HG02870 (cell line): ENCODE measurements around the gene MCL1.

Experiments
- ATAC-seq: cut with Tn5 transposase; IDR thresholded peaks from one replicate; pipeline ENCODE4 v1.9.1; 2021; ENCODE audit warnings: mild to moderate bottlenecking, moderate library complexity; ENCODE audit not compliant: unreplicated experiment

Gene MCL1

DNA sequence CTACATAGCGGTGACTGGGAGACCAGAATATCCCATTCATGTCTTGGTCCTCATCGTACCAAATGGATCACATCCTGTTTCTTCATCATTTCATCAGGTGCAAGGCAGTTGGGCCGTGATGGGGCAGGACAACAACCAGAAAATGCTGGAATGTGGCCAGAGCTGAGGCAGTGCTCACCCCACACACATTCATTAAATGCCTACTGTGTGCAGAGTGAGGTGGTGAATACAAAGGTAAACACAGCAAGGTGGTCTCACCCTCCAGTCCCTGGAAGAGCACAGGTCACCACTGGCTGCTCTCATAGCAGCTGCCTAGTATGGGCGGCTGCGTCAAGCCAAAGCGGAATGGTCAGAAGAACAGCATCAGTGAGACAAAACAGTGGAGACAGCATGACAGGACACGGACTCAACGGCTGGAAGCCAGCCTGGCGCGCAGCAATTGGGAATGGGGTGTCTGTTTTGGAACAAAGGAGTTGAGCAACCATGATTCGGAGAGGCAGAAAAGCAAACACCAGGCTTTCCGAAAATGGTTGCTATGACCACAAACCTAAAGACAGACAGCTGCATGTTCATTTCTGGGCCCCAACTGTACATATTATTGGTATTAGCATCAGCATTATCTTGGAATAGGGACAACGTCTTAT is 35.8 kb downstream of the MCL1 start:
- ATAC-seq, result no peak

DNA sequence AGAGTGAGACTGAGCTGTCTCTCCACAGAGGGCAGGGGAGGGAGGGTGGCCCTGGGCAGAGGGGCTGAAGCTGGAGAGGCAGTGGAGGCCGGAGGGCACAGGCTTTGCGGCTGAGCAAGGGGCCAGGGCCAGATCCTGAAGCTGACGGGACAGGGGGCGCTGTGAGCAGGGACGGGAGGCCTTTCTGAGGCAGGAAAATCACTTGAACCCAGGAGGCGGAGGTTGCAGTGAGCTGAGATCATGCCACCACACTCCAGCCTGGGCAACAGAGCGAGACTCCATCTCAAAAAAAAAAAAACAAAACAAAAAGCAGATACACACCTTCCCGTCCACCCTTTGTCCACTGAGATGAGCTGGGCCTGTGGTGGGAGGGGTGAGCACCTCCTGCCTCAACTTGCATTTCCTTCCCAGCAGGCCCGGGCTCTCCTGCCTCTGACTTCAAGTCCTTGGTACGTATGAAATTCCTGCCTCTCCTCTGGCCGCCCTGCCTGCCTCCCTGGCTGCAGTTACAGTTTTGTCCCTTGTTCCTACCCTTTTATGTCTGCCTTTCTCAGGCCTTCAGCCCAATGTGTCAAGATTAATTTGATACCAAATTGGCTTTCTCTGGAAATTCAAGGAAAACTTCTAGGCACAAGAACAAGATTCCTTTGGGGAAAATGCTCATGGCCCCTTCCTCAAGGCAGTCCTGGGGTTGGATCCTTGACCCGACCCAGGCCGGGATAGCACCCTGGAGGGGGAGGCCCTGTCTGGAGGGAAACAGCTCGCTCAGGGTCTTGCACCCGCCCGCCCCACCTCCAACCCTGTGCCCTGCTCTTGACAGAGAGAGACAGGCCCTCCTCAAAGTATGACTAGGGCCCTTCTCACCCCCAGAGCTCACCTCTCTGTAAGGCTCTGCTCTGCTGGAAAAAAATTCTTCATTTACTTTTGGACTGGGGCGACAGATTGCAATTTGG is 41.4 kb downstream of the MCL1 start:
- no peak for ATAC-seq

DNA sequence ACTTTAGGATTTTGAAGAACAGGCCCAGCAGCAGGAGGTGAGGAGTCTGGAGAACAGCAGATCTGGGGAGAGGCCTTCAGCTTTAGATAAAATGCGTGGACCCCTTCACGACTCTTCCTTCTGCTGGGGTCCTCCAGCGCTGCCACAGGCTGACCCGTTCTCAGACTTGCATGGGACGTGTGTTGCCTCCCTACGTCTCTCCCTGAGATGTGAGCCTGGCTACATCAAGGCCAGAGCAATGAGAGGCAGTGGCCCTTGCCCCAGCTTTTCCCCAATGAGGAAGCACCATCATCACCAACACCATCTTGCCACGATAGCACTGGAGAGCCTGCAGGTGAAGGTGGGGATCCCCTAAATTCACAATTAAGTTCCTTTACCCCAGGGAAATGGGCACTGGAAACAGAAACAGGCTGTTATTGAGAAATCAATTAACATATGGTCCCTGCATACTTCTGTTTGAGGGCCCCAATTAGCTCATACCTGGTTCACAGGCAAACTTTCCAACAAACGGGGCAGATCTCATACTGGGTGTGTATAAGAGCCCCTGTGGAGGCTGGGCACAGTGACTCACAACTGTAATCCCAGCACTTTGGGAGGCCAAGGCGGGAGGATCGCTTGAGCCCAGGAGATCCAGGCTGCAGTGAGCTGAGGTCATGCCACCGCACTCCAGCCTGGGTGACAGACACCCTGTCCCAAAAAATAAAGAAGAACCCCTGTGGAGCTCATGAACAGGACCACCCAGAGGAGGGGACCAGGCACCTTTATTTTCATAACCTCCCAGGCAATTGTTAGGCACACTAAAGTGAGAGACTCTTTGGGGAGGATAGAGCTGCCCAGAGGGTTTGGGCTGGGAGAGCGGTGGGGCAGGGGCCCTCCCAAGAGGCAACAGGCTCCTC is 42.3 kb downstream of the MCL1 start:
- ATAC-seq, result no peak

DNA sequence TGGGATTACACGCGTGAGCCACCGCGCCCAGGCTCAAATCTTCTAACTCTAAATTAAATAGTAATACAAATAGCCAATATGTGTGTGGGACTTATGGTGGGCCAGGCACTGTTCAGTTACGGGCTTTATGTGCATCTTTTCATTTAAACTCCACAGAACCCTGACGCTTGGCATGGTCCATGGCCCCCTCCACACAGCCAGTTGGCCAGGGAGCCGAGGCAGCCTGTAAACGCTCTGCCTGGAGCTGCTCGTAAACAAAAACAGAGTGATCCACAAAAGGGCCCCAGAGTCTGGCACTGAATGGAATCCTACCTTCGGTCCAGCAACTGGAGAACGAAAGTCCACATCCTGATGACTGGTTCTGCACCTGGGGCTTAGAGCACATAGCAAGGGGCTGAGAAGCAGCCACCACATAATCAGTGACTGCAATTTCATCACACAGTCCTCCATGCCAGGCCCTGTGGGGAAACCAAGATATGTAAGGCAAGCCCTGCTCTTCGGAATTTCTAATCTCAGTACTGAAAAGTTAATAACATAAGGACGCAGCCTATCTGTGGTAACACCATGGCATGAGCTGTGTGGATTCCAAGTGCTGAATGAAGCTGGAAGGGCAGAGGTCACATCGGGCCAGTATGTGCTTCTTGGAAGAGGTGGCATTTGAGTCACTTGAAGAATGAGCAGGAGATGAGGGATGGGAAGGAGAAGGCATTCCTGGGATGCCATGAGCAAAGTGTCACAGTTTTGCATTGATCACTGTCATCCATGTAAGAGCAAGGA is 43.7 kb downstream of the MCL1 start:
- ATAC-seq, result no peak

DNA sequence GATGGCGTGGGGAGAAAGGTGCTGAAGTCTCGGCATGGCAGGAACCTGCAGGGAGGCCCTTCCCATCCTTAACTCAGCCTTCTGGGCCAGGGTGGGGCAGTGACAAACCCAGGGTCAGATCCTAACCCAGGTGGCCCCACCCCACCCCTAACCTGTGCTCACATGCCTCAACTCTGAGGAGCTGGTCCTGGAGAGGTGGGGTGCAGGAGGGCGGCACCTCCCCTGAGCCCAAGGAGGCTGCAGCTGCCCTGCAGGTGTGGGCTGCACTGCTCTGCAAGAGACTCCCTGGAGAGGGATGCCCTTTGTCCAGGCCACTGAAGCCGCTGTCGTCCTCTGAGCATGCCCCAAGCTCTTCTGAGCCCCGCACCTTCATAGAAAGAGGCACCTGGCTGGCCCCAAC is 45.4 kb downstream of the MCL1 start:
- ATAC-seq, result no peak

DNA sequence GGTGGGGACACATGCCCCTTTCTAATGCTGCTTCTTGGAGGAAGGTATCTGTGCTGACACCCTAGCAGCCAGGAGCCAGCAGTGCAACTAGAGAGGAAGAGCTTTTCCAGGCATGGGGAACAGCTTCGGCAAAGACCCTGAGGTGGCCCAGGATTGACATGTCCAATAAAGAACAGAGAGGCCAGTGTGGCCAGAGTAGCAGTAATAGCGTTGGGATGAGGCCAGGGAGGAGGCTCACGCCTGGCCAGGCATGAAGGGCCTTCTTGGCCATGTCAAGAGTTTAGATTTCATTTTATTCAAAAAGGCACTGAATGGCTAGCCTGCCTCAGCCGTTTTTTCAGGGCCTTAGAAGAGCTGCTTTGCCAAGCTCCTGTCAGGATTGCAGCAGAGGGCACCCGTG is 46.5 kb downstream of the MCL1 start:
- ATAC-seq, result no peak

DNA sequence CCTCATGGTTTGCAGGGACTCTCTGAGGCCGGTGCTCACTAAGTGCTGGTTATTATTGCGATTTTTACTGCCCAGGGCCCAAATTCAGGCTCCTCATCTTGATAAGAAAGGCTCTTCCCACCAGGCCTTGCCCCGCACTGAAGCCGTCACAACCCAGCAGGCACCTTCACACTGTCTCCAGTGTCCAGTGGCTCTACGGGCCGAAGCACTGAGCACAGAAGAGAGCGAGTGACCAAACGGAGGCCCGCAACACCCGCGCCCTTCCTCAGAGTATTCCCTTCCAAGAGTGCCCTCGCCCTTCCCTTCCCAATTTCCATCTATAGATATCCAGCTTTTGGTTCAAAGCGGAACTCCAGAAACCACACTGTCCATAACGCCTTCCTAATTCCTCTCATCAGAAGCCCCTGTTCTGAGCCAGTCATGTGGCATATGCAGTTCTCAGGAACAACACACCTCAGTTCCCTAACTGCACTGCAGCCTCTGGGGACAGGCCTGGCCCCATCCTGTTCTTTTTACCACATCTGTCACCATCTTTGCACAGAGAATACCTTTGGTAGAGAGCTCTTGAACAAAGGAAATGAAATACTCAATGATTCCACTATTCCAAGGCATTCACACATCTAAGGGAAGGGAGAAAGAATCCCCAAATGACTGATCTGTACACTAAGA is 48.8 kb downstream of the MCL1 start:
- ATAC-seq, result no peak

DNA sequence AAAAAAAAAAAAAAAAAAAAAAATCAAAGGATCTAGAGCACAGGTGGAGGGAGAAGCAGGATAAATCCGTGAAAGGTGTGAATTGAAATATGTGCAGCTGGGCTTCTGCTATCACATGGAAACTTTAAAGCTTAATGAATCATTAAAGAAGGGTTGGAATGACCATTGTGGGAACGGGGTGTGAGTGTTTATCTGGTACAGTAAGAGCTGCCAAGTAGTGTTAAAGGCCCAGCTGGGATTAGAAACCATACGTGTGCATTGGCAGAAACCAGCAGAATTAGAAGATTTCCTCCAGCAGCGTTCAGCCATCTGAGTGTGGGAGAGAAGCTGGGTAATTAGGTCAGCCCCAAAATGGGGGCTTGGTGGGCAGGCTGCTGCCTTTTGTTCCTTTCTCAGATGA is 50.4 kb downstream of the MCL1 start:
- ATAC-seq, result no peak

DNA sequence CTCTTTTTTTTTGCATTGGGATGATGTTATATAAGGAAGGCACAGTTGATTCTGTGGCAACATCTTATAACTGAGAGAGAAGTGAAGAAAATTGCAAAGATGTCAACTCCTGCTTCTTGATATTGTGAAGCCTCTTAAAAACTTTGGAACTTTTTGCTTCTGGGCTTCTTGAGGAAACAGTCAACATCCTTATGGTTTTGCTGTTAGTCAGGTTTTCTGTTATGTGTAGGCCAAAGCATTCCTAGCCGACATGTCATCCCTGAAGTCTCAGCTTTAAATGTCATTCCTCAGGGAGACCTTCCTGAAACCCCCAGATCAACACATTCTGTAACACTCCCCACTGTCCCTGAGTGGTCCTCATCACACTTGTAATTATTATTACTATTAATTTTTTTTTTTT is 51.2 kb downstream of the MCL1 start:
- ATAC-seq, result no peak

DNA sequence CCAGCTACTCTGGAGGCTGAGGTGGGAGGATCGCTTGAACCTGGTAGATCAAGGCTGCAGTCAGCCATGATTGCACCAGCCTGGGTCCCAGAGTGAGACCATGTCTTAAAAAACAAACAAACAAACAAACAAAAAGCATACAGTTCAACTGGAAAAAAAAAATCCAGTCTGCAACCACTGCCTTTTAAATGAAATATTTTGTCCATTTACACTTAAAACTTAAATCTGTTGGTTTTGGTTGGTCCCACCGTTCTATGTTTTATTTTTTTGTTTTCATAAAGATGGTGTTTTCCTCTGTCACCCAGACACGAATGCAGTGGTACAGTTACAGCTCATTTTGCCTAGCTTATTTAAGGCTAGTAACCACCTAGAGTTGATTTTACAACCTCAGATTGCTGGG is 54.1 kb downstream of the MCL1 start:
- ATAC-seq, result no peak
